Heart left ventricle (tissue), 16 donors: ENCODE measurements around the gene VSTM5. TPM values are rescaled to one million over a fixed set of nuclear protein-coding genes. Genes with fewer than 3 reads are reported as not detected.

ENCODE experiments used
- ATAC-seq, 4 donors: fragments of 200-7000 bp; cut with Tn5 transposase; one replicate each; pipeline ENCODE4 v1.9.1; 2020 to 2022; ENCODE audit warnings: moderate library complexity in 4 of 4, mild to moderate bottlenecking in 3 of 4, moderate number of reproducible peaks in 1 of 4
- DNase-seq, 5 donors: peaks; one replicate each; pipeline ENCODE4 v3.0.0-alpha.2; 2020
- H3K27ac ChIP-seq, 12 donors: fragments of 200-600 bp; sonication (generic) in 4 of 12; one replicate each; pipeline versions ENCODE4 v1.5.0 to v1.8.0; 2016 to 2022; ENCODE audit warnings: mild to moderate bottlenecking in 2 of 12
- H3K27me3 ChIP-seq, 9 donors: fragments of 200-600 bp; sonication (generic) in 2 of 9; one replicate each; pipeline versions ENCODE4 v1.5.1 to v1.8.0; 2016 to 2022; ENCODE audit warnings: mild to moderate bottlenecking in 3 of 9
- H3K36me3 ChIP-seq, 9 donors: fragments of 200-600 bp; sonication (generic) in 2 of 9; one replicate each; pipeline versions ENCODE4 v1.5.0 to v1.8.0; 2018 to 2022; ENCODE audit warnings: mild to moderate bottlenecking in 2 of 9
- H3K4me1 ChIP-seq, 12 donors: fragments of 200-600 bp; sonication (generic) in 4 of 12; one replicate each; pipeline versions ENCODE4 v1.5.0 to v1.8.0; 2016 to 2022; ENCODE audit warnings: mild to moderate bottlenecking in 3 of 12
- H3K4me3 ChIP-seq, 12 donors: fragments of 200-600 bp; sonication (generic) in 4 of 12; one replicate each; pipeline versions ENCODE4 v1.5.0 to v1.8.0; 2017 to 2022; ENCODE audit warnings: mild to moderate bottlenecking in 9 of 12, moderate library complexity in 4 of 12
- H3K9me3 ChIP-seq, 12 donors: fragments of 200-600 bp; sonication (generic) in 4 of 12; one replicate each; pipeline versions ENCODE4 v1.5.0 to v1.8.0; 2016 to 2022; ENCODE audit warnings: mild to moderate bottlenecking in 1 of 12
- POLR2A ChIP-seq, 2 donors: fragments of 450-650 bp; IDR thresholded peaks; one replicate each; pipeline ENCODE4 v1.6.1; 2017; ENCODE audit warnings: antibody characterized with exemption in 2 of 2, mild to moderate bottlenecking in 2 of 2, moderate library complexity in 2 of 2
- WGBS, 4 donors: extraction: QIAGEN DNeasy Blood & Tissue Kit in 2 of 4; methylation state at CpG; one replicate each; pipeline versions ENCODE4 v1.1.5 to v1.1.7; 2013 to 2018; 5-methylcytosine and 5-hydroxymethylcytosine counted together
- intact Hi-C, 10 donors: fragments of 100-400 bp; cut with DNase I; formaldehyde crosslinking; loops; one replicate each; pipeline versions ENCODE4 v1.11.1 to v1.14.2; 2022
- polyA plus RNA-seq, 2 donors: library from polyadenylated mRNA; stranded (reverse); fragments of 200-250 nt; gene quantifications; one replicate each; pipeline ENCODE4 v1.2.3, GENCODE V29; 2013
- total RNA-seq, 9 donors: library from RNA; depleted of rRNA in 2 of 9; stranded (reverse); fragments of >200 nt in 2 of 9; fragmentation: NEBNext Ultra II Directional in 3 of 9; extraction: Animal tissue kit (Norgen Biotek cat#: 25700) in 3 of 9; gene quantifications; one replicate each; pipeline versions ENCODE4 v1.1.0 to v1.2.4, GENCODE V29; 2016 to 2023
- TF ChIP-seq, protein P1 (sequence below), 12 donors: fragments of 200-600 bp; sonication (generic) in 4 of 12; IDR thresholded peaks; one replicate each; pipeline versions ENCODE4 v1.5.0 to v1.8.0; 2018 to 2022; ENCODE audit warnings: antibody characterized with exemption in 12 of 12, mild to moderate bottlenecking in 5 of 12
- donor health status: ischemic (EF 13 %, LVEDD 7.1; RV severe dilation, severe dysfunction).
- donor health status: healthy with polysubstance abuse.
- donor health status: DM: no; HTN: yes; CAD: no.
- donor health status: DM: no; HTN: no; CAD: no.
- donor health status: ischemic (EF 25% LVEDD 6.9; RV normal size, moderate dysfunction).
- donor health status: ischemic (EF 25% LVEDD 5.7; RV mildly dilated, moderate dysfunction).
- donor health status: healthy.
- donor health status: DM: yes; HTN: yes; CAD: no.
- donor health status: ischemic (EF 35%, LVEDD 5.7; RV mildly dilated, moderate dysfunction).
- donor health status: nonischemic (EF 11% LVEDD 7.7; RV severe dilation, severe dysfunction).
- donor health status: DM: yes; HTN: yes; CAD: no.
- donor health status: PGD.
- donor health status: ischemic (EF 29% LVEDD 5.4; RV normal size, mild dysfunction).
- donor health status: nonischemic (EF 23%, LVEDD 6.1; RV moderate dilation, normal function).

VSTM5 gene
- total and polyA plus RNA-seq, 11 donors: 0.04 to 0.16 (median 0.08) TPM; not detected in 7

DNA sequence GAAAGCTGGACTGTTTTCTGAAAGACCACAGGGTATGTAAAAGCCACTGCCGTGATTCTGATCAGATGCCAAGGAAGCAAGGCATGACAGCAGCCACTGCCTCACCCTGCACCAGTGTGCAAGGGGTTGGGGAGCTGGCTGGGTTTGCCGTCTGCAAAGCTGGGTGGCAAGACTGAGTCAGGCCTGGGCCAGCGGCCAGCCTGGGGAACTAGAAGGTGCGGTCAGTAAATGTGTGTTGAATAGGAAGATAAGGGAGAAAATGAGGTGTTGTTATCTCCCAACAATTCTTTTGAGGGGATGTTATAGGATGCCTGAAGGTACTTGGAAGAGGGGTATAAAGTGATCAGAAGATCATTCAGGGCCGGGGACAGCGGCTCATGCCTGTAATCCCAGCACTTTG lies 8.0 kb downstream of the VSTM5 start:
- no peak for DNase-seq

GRCh38 chr11:93842034-93842433 lies 8.4 kb downstream of the VSTM5 start:
- no peaks in the 10 kb centered on the region for H3K27me3 ChIP-seq
- ATAC-seq: no peak
- no peak for DNase-seq
- intact Hi-C loops: no loop called here
- H3K27ac ChIP-seq: no peak overlapping the region
- TF ChIP-seq POLR2A (IDR thresholded peaks at IDR 0.05): no peak
- TF ChIP-seq, protein P1, sequence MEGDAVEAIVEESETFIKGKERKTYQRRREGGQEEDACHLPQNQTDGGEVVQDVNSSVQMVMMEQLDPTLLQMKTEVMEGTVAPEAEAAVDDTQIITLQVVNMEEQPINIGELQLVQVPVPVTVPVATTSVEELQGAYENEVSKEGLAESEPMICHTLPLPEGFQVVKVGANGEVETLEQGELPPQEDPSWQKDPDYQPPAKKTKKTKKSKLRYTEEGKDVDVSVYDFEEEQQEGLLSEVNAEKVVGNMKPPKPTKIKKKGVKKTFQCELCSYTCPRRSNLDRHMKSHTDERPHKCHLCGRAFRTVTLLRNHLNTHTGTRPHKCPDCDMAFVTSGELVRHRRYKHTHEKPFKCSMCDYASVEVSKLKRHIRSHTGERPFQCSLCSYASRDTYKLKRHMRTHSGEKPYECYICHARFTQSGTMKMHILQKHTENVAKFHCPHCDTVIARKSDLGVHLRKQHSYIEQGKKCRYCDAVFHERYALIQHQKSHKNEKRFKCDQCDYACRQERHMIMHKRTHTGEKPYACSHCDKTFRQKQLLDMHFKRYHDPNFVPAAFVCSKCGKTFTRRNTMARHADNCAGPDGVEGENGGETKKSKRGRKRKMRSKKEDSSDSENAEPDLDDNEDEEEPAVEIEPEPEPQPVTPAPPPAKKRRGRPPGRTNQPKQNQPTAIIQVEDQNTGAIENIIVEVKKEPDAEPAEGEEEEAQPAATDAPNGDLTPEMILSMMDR (IDR thresholded peaks at IDR 0.05): no peak
- H3K4me1 ChIP-seq: no peaks in the 10 kb centered on the region
- H3K36me3 ChIP-seq: no peaks in the 10 kb centered on the region
- no peak overlapping the region for H3K4me3 ChIP-seq
- H3K9me3 ChIP-seq: no peaks in the 10 kb centered on the region
- WGBS, 4 donors: 89 to 94% (median 90%) methylated on average over 4 of the region's 4 CpGs

More for the DNA sequence above, 8.0 kb downstream of the VSTM5 start:
- TF ChIP-seq POLR2A (IDR thresholded peaks at IDR 0.05): no peak
- TF ChIP-seq, protein P1 (IDR thresholded peaks at IDR 0.05): no peak
- H3K27ac ChIP-seq: no peak overlapping the region
- H3K36me3 ChIP-seq: no peaks in the 10 kb centered on the region
- no peak overlapping the region for H3K4me3 ChIP-seq
- no peaks in the 10 kb centered on the region for H3K4me1 ChIP-seq
- no peaks in the 10 kb centered on the region for H3K27me3 ChIP-seq
- intact Hi-C loops: no loop called here
- WGBS, 4 donors: 46 to 68% (median 67%) methylated on average over 6 of the region's 6 CpGs
- ATAC-seq: peak in 1 of 4 donors; percentile 32
- no peaks in the 10 kb centered on the region for H3K9me3 ChIP-seq

- TF ChIP-seq, protein P1 (IDR thresholded peaks at IDR 0.05): no peak
- TF ChIP-seq POLR2A (IDR thresholded peaks at IDR 0.05): no peak
- WGBS, 4 donors: 89 to 100% (median 95%) methylated on average over 2 of the region's 2 CpGs
- no peaks in the 10 kb centered on the region for H3K4me1 ChIP-seq
- ATAC-seq (no peak), DNase-seq (no peak)
- intact Hi-C loops: no loop called here
- H3K9me3 ChIP-seq: no peaks in the 10 kb centered on the region
- H3K27me3 ChIP-seq: no peaks in the 10 kb centered on the region
- no peaks in the 10 kb centered on the region for H3K36me3 ChIP-seq
- no peak overlapping the region for H3K4me3 ChIP-seq
- no peak overlapping the region for H3K27ac ChIP-seq
Observed at GRCh38 chr11:93841446-93841845, 9.0 kb downstream of the VSTM5 start.

DNA sequence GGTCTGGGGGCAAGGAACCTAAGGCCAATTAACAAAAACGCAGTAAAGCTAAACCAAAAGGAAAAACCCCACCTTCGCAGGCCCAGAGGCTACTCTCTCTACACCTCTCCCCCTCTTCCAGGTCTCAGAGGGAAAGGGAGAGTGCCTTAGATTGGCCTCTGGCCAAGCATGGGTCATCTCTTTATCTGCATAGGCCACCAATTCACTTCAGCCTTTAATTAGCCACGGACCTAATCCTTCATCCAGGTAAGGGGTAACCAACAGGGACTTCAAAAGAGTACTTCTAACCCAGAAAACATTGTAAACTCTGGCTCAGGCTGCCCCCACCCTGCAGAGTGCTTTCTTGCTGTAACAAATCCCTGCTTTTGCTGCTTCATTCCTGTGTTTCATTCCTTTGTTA lies 9.4 kb downstream of the VSTM5 start:
- TF ChIP-seq POLR2A (IDR thresholded peaks at IDR 0.05): no peak
- TF ChIP-seq, protein P1 (IDR thresholded peaks at IDR 0.05): no peak
- H3K4me3 ChIP-seq: no peak overlapping the region
- ATAC-seq (no peak), DNase-seq (no peak)
- intact Hi-C loops: no loop called here
- H3K27me3 ChIP-seq: no peaks in the 10 kb centered on the region
- no peaks in the 10 kb centered on the region for H3K36me3 ChIP-seq
- 59 to 78% (median 62%) methylated on average over 3 of the region's 3 CpGs for WGBS, 4 donors
- no peak overlapping the region for H3K27ac ChIP-seq
- H3K9me3 ChIP-seq: no peaks in the 10 kb centered on the region
- H3K4me1 ChIP-seq: no peaks in the 10 kb centered on the region
